GM12878 (cell line): Measurements from ENCODE around the gene EHD2. TPM values are rescaled to one million over a fixed set of nuclear protein-coding genes. Genes with fewer than 3 reads are reported as not detected.

ENCODE experiments used
- ATAC-seq: fragments of 200-7000 bp; cut with Tn5 transposase; 3 replicates; pipeline ENCODE4 v1.9.1; 2020; ENCODE audit warnings: mild to moderate bottlenecking, moderate library complexity
- BruUV-seq: library from RNA; stranded (reverse); fragments of 400-500 nt; replicated peaks from 2 replicates; lab custom pipeline; 2021; lab: Mats Ljungman, UMichigan
- CTCF ChIA-PET: fragments of 300-600 bp; sonication (Branson Sonifier 250); formaldehyde crosslinking; extraction: SDS; loops from one replicate; lab custom pipeline; 2021; ENCODE audit warnings: inconsistent platforms; lab: Yijun Ruan, JAX
- POLR2A ChIA-PET: fragments of 350-600 bp; formaldehyde crosslinking; extraction: SDS; loops from one replicate; lab custom pipeline; 2021; ENCODE audit warnings: inconsistent platforms; lab: Charles Lee
- RAD21 ChIA-PET: fragments of 300-600 bp; sonication (Branson Sonifier 250); formaldehyde crosslinking; loops from one replicate; lab custom pipeline; 2023; ENCODE audit warnings: antibody characterized with exemption; ENCODE audit not compliant: unreplicated experiment; lab: Charles Lee
- SMC1A ChIA-PET: fragments of 300-600 bp; sonication (Branson Sonifier 250); formaldehyde crosslinking; loops from one replicate; lab custom pipeline; 2023; ENCODE audit not compliant: unreplicated experiment, uncharacterized antibody; lab: Charles Lee
- DNase-seq: peaks from one replicate; pipeline ENCODE4 v3.0.0-alpha.2; 2011; ENCODE audit warnings: low read depth, low spot score
- FAIRE-seq: peaks from 3 replicates; lab custom pipeline; 2011; peaks lifted over from hg19 to GRCh38; lab: Jason Lieb, UNC
- H2AFZ ChIP-seq: 2 replicates; pipeline ENCODE4 v1.6.0; 2011; ENCODE audit warnings: low read depth, low read length, control low read depth; ENCODE audit not compliant: control insufficient read depth
- H3K27ac ChIP-seq: 2 replicates; pipeline ENCODE4 v1.5.1; 2011; ENCODE audit warnings: control low read depth; ENCODE audit not compliant: control insufficient read depth, insufficient read depth
- H3K27me3 ChIP-seq, 2 experiments: replicated peaks in 1 of 2; 2 replicates each; pipeline versions ENCODE4 v1.6.0 to v1.6.1; 2011; ENCODE audit warnings: low read length in 1 of 2; ENCODE audit not compliant: control insufficient read depth in 2 of 2, insufficient read depth in 2 of 2
- H3K36me3 ChIP-seq, 2 experiments: 2 replicates each; pipeline ENCODE4 v1.5.1; 2011; ENCODE audit warnings: low read length in 1 of 2; ENCODE audit not compliant: control insufficient read depth in 2 of 2, insufficient read depth in 2 of 2
- H3K4me1 ChIP-seq: 2 replicates; pipeline ENCODE4 v1.6.1; 2011; ENCODE audit warnings: mild to moderate bottlenecking, low read length, moderate library complexity, mixed read lengths; ENCODE audit not compliant: control insufficient read depth, insufficient read depth
- H3K4me2 ChIP-seq: 2 replicates; pipeline ENCODE4 v1.6.0; 2011; ENCODE audit warnings: control low read depth; ENCODE audit not compliant: control insufficient read depth, insufficient read depth
- H3K4me3 ChIP-seq: fragments of 200-600 bp; sonication (generic); 2 replicates; pipeline ENCODE4 v1.5.1; 2016
- H3K79me2 ChIP-seq: 2 replicates; pipeline ENCODE4 v1.6.0; 2011; ENCODE audit warnings: low read length; ENCODE audit not compliant: control insufficient read depth, insufficient read depth
- H3K9ac ChIP-seq: 2 replicates; pipeline ENCODE4 v1.8.0; 2011; ENCODE audit warnings: low read length, control low read depth, mixed read lengths; ENCODE audit not compliant: control insufficient read depth, insufficient read depth
- H3K9me3 ChIP-seq: replicated peaks from 3 replicates; pipeline ENCODE4 v1.5.1; 2011; ENCODE audit warnings: mild to moderate bottlenecking, low read length; ENCODE audit not compliant: control insufficient read depth, insufficient read depth
- H4K20me1 ChIP-seq: 2 replicates; pipeline ENCODE4 v1.6.0; 2011; ENCODE audit not compliant: control insufficient read depth, insufficient read depth
- BRCA1 ChIP-seq: IDR thresholded peaks from 2 replicates; pipeline ENCODE4 v1.6.1; 2011; ENCODE audit warnings: low read depth, low read length, improper control_type of control experiment
- EZH2 ChIP-seq: IDR thresholded peaks from 2 replicates; pipeline ENCODE4 v1.6.1; 2012; ENCODE audit warnings: low read depth, mild to moderate bottlenecking, control low read depth, inconsistent platforms, low read length, borderline replicate concordance; ENCODE audit not compliant: control insufficient read depth
- KDM1A ChIP-seq: fragments of 200-600 bp; sonication (generic); IDR thresholded peaks from 2 replicates; pipeline ENCODE4 v1.6.1; 2016; ENCODE audit warnings: borderline replicate concordance
- NFYA ChIP-seq: IDR thresholded peaks from 2 replicates; pipeline ENCODE4 v1.6.1; 2011; ENCODE audit warnings: low read depth, mild to moderate bottlenecking, low read length, improper control_type of control experiment, borderline replicate concordance
- PAX8 ChIP-seq: fragments of 450-650 bp; IDR thresholded peaks from 2 replicates; pipeline ENCODE4 v1.6.1; 2017; ENCODE audit warnings: mild to moderate bottlenecking, moderate library complexity
- SIX5 ChIP-seq: IDR thresholded peaks from 2 replicates; pipeline ENCODE4 v1.6.1; 2011; ENCODE audit warnings: mild to moderate bottlenecking, low read depth, low read length, moderate library complexity; ENCODE audit not compliant: severe bottlenecking
- STAT3 ChIP-seq: IDR thresholded peaks from 2 replicates; pipeline ENCODE4 v1.6.1; 2011; ENCODE audit warnings: low read depth, low read length, improper control_type of control experiment
- TCF7 ChIP-seq: IDR thresholded peaks from 2 replicates; pipeline ENCODE4 v1.6.1; 2014; ENCODE audit warnings: antibody characterized with exemption, borderline replicate concordance
- WGBS: methylation state at CpG from one replicate; pipeline ENCODE4 v1.1.6; 2016; ENCODE audit warnings: low lambda C conversion rate; ENCODE audit not compliant: insufficient replicate concordance, insufficient coverage; ENCODE audit errors: missing lambda C conversion rate; 5-methylcytosine and 5-hydroxymethylcytosine counted together
- in situ Hi-C: fragments of 300-500 bp; cut with MboI; formaldehyde crosslinking; loops from 9 replicates; pipeline ENCODE4 v1.14.3; 2018; ENCODE audit warnings: mixed read lengths
- intact Hi-C: fragments of 100-400 bp; cut with micrococcal nuclease; formaldehyde crosslinking; loops from one replicate; pipeline ENCODE4 v1.14.2; 2022; ENCODE audit not compliant: unreplicated experiment
- polyA plus RNA-seq, 11 experiments: library from polyadenylated mRNA; depleted of rRNA in 4 of 11; unstranded in 6 of 11; stranded (reverse) in 5 of 11; fragments of >200 nt; fragmentation: Nextera tagmentation in 4 of 11; fragmentation: Illumina TruSeq in 1 of 11; extraction: Ambion mirVana in 4 of 11; extraction: Trizol in 1 of 11; gene quantifications; 1 replicate in 1 of 11; 2 replicates in 10 of 11; pipeline versions ENCODE4 v1.2.1 to v1.2.3, GENCODE V29; 2011 to 2016; ENCODE audit warnings: inconsistent platforms in 2 of 11, missing spikeins in 2 of 11, low read depth in 1 of 11
- total RNA-seq, 4 experiments: library from RNA; depleted of rRNA in 3 of 4; stranded (reverse); fragments of >200 nt in 3 of 4; fragmentation: Illumina TruSeq in 1 of 4; extraction: Trizol in 1 of 4; gene quantifications; 2 replicates each; pipeline versions ENCODE4 v1.2.1 to v1.2.3, GENCODE V29; 2013 to 2021
- TF ChIP-seq, protein P1 (sequence below): fragments of 150-350 bp; IDR thresholded peaks from 2 replicates; pipeline ENCODE4 v1.6.1; 2014; ENCODE audit warnings: mild to moderate bottlenecking, low read depth, low read length
- TF ChIP-seq, protein P2 (sequence below): fragments of 450-650 bp; formaldehyde crosslinking; IDR thresholded peaks from 2 replicates; pipeline ENCODE4 v1.4.0; 2020; ENCODE audit warnings: mild to moderate bottlenecking, moderate library complexity

The EHD2 gene
- total and polyA plus RNA-seq, 10 of the 15 experiments (the other 5 are each of a cell fraction or from before 2014, with no cell fraction given): 0.12 to 0.24 (median 0.23) TPM; not detected in 7

DNA sequence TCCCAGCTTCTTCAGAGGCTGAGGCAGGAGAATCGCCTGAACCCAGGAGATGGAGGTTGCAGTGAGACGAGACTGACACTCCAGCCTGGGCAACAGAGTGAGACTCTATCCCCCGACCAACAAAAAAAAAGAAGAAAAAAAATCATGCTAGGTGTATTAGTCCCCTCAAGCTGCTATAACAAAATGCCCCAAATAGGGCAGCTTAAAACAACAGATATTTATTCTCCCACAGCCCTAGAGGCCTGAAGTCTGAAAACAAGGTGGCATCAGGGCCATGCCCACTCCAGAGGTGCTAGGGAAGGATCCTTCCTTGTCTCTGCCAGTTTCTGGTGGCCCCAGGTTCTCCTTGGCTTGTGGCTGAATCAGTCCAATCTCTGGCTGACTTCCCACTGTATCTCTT is 8.6 kb upstream of the EHD2 start:
- no peaks in the 10 kb centered on the region for H3K79me2 ChIP-seq

More for the DNA sequence above, 8.6 kb upstream of the EHD2 start:
- intact Hi-C loops: loop anchor here (10.0 kb wide), 1 partner anchor 420 kb away; no protein-coding TSS in a partner anchor
- FAIRE-seq: no peak
- no peaks in the 10 kb centered on the region for H3K9me3 ChIP-seq
- H4K20me1 ChIP-seq: no peaks in the 10 kb centered on the region
- no peak overlapping the region for H3K4me3 ChIP-seq
- in situ Hi-C loops: loop anchor here (5.0 kb wide), 1 partner anchor 267 kb away; no protein-coding TSS in a partner anchor
- ChIA-PET POLR2A (no interaction called here), CTCF (interaction anchor here (0.6 to 8.3 kb wide), 7 partner anchors 10 to 621 kb away, joined by 3 to 163 read pairs (median 3); partner anchors contain the start of gene NAPA), RAD21 (interaction anchor here (5.0 kb wide), 1 partner anchor 268 kb away, joined by 47 read pairs; no protein-coding TSS in a partner anchor), SMC1A (interaction anchor here (1.2 to 5.5 kb wide), 2 partner anchors 269 to 272 kb away, joined by 3 to 49 read pairs; no protein-coding TSS in a partner anchor)
- H3K9ac ChIP-seq: no peak overlapping the region
- H3K27ac ChIP-seq: no peak overlapping the region
- no peak overlapping the region for H3K4me2 ChIP-seq
- H2AFZ ChIP-seq: no peak overlapping the region
- no peak for DNase-seq
- 97% methylated on average over 3 of the region's 3 CpGs for WGBS
- H3K36me3 ChIP-seq: no peaks in the 10 kb centered on the region; a peak in 2 of 4 replicates
- TF ChIP-seq TCF7 (no peak), EZH2 (no peak), STAT3 (no peak), NFYA (no peak), KDM1A (no peak), SIX5 (no peak), BRCA1 (no peak), PAX8 (no peak)
- TF ChIP-seq, protein P1, sequence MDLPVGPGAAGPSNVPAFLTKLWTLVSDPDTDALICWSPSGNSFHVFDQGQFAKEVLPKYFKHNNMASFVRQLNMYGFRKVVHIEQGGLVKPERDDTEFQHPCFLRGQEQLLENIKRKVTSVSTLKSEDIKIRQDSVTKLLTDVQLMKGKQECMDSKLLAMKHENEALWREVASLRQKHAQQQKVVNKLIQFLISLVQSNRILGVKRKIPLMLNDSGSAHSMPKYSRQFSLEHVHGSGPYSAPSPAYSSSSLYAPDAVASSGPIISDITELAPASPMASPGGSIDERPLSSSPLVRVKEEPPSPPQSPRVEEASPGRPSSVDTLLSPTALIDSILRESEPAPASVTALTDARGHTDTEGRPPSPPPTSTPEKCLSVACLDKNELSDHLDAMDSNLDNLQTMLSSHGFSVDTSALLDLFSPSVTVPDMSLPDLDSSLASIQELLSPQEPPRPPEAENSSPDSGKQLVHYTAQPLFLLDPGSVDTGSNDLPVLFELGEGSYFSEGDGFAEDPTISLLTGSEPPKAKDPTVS: no peak
- TF ChIP-seq, protein P2, sequence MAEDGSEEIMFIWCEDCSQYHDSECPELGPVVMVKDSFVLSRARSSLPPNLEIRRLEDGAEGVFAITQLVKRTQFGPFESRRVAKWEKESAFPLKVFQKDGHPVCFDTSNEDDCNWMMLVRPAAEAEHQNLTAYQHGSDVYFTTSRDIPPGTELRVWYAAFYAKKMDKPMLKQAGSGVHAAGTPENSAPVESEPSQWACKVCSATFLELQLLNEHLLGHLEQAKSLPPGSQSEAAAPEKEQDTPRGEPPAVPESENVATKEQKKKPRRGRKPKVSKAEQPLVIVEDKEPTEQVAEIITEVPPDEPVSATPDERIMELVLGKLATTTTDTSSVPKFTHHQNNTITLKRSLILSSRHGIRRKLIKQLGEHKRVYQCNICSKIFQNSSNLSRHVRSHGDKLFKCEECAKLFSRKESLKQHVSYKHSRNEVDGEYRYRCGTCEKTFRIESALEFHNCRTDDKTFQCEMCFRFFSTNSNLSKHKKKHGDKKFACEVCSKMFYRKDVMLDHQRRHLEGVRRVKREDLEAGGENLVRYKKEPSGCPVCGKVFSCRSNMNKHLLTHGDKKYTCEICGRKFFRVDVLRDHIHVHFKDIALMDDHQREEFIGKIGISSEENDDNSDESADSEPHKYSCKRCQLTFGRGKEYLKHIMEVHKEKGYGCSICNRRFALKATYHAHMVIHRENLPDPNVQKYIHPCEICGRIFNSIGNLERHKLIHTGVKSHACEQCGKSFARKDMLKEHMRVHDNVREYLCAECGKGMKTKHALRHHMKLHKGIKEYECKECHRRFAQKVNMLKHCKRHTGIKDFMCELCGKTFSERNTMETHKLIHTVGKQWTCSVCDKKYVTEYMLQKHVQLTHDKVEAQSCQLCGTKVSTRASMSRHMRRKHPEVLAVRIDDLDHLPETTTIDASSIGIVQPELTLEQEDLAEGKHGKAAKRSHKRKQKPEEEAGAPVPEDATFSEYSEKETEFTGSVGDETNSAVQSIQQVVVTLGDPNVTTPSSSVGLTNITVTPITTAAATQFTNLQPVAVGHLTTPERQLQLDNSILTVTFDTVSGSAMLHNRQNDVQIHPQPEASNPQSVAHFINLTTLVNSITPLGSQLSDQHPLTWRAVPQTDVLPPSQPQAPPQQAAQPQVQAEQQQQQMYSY (CRISPR knock-in tag): no peak
- BruUV-seq: no TSS peak
- ATAC-seq: no peak
- H3K4me1 ChIP-seq: no peaks in the 10 kb centered on the region
- no peaks in the 10 kb centered on the region for H3K27me3 ChIP-seq
